Measurements from ENCODE around the gene DDIAS.

The DDIAS gene

GRCh38 chr11:82896183-82896582, 5.4 kb upstream of the DDIAS start:
- Histone ChIP-seq H3K36me3 (ENCODE audit: control insufficient read depth in 1 of 2, insufficient read depth in 2 of 2, low read depth in 1 of 2, low read length in 2 of 2) (no peaks in the 10 kb centered on the region), H3K79me1 (replicated peaks; ENCODE audit: low read length, poor library complexity, severe bottlenecking) (peaks cover 25% of the 10 kb centered on the region), H3K4ac (ENCODE audit: low read depth in 1 of 2, low read length in 2 of 2) (no peak overlapping the region), H2AFZ (ENCODE audit: low read depth, low read length) (no peak overlapping the region), H3K18ac (ENCODE audit: low read depth in 1 of 2, low read length in 2 of 2) (no peak overlapping the region), H3K4me3 (ENCODE audit: insufficient read depth in 1 of 2, low read depth in 1 of 2, low read length in 2 of 2) (no peak overlapping the region), H2AK5ac (ENCODE audit: low read length, severe bottlenecking) (no peak overlapping the region), H3K14ac (ENCODE audit: low read length in 2 of 2) (no peak overlapping the region), H4K91ac (ENCODE audit: low read length) (no peak overlapping the region), H3K4me1 (ENCODE audit: control insufficient read depth, insufficient read depth, low read depth, low read length) (peaks cover 4% of the 10 kb centered on the region), H3K4me2 (ENCODE audit: low read length, poor library complexity, severe bottlenecking) (no peak overlapping the region), H3K23ac (ENCODE audit: low read length in 2 of 2) (no peak overlapping the region), H4K8ac (ENCODE audit: low read length) (no peak overlapping the region), H2BK12ac (ENCODE audit: low read length in 2 of 2) (no peak overlapping the region), H2BK120ac (ENCODE audit: low read depth, low read length) (no peak overlapping the region), H3K27me3 (ENCODE audit: control insufficient read depth in 1 of 2, insufficient read depth in 1 of 2, low read length in 2 of 2) (no peaks in the 10 kb centered on the region), H3K9me3 (ENCODE audit: control insufficient read depth, low read length) (no peaks in the 10 kb centered on the region), H2BK15ac (ENCODE audit: low read depth, poor library complexity, severe bottlenecking) (no peak overlapping the region), H3K9ac (ENCODE audit: low read length) (no peak overlapping the region), H3K27ac (ENCODE audit: low read length, poor library complexity, severe bottlenecking) (no peak overlapping the region), H2BK5ac (ENCODE audit: low read depth, low read length, poor library complexity, severe bottlenecking) (no peak overlapping the region)
- DNase-seq: no peak
- WGBS: 97% methylated on average over 6 of the region's 6 CpGs

- Histone ChIP-seq H2BK5ac (ENCODE audit: low read depth, low read length, poor library complexity, severe bottlenecking) (no peak overlapping the region), H3K18ac (ENCODE audit: low read depth in 1 of 2, low read length in 2 of 2) (no peak overlapping the region), H3K4me2 (ENCODE audit: low read length, poor library complexity, severe bottlenecking) (no peak overlapping the region), H4K91ac (ENCODE audit: low read length) (no peak overlapping the region), H3K36me3 (ENCODE audit: control insufficient read depth in 1 of 2, insufficient read depth in 2 of 2, low read depth in 1 of 2, low read length in 2 of 2) (no peaks in the 10 kb centered on the region), H2AFZ (ENCODE audit: low read depth, low read length) (no peak overlapping the region), H3K9me3 (ENCODE audit: control insufficient read depth, low read length) (no peaks in the 10 kb centered on the region), H3K23ac (ENCODE audit: low read length in 2 of 2) (no peak overlapping the region), H4K8ac (ENCODE audit: low read length) (no peak overlapping the region), H3K27ac (ENCODE audit: low read length, poor library complexity, severe bottlenecking) (no peak overlapping the region), H3K14ac (ENCODE audit: low read length in 2 of 2) (no peak overlapping the region), H3K27me3 (ENCODE audit: control insufficient read depth in 1 of 2, insufficient read depth in 1 of 2, low read length in 2 of 2) (no peaks in the 10 kb centered on the region), H3K4me3 (ENCODE audit: insufficient read depth in 1 of 2, low read depth in 1 of 2, low read length in 2 of 2) (no peak overlapping the region), H3K79me1 (replicated peaks; ENCODE audit: low read length, poor library complexity, severe bottlenecking) (peaks cover 29% of the 10 kb centered on the region), H2BK12ac (ENCODE audit: low read length in 2 of 2) (no peak overlapping the region), H2BK120ac (ENCODE audit: low read depth, low read length) (no peak overlapping the region), H3K4me1 (ENCODE audit: control insufficient read depth, insufficient read depth, low read depth, low read length) (peaks cover 2% of the 10 kb centered on the region), H2BK15ac (ENCODE audit: low read depth, poor library complexity, severe bottlenecking) (no peak overlapping the region), H3K9ac (ENCODE audit: low read length) (peak overlapping the region; percentile 0), H2AK5ac (ENCODE audit: low read length, severe bottlenecking) (no peak overlapping the region), H3K4ac (ENCODE audit: low read depth in 1 of 2, low read length in 2 of 2) (no peak overlapping the region)
- DNase-seq: no peak
- no CpG with 5 or more reads among the region's 1 CpG for WGBS
Observed at GRCh38 chr11:82898241-82898640, 3.3 kb upstream of the DDIAS start.

- H3K9ac ChIP-seq (ENCODE audit: low read length): peak overlapping the region; percentile 95
- H2BK15ac ChIP-seq (ENCODE audit: low read depth, poor library complexity, severe bottlenecking): no peak overlapping the region
- no peak overlapping the region for H2AFZ ChIP-seq (ENCODE audit: low read depth, low read length)
- peaks cover 28% of the 10 kb centered on the region for H3K79me1 ChIP-seq (replicated peaks; ENCODE audit: low read length, poor library complexity, severe bottlenecking)
- no peak overlapping the region for H3K18ac ChIP-seq (ENCODE audit: low read depth in 1 of 2, low read length in 2 of 2)
- H3K4me3 ChIP-seq (ENCODE audit: insufficient read depth in 1 of 2, low read depth in 1 of 2, low read length in 2 of 2): peak overlapping the region in 1 of 2 experiments; percentile 91
- no peak overlapping the region for H3K4ac ChIP-seq (ENCODE audit: low read depth in 1 of 2, low read length in 2 of 2)
- H2BK12ac ChIP-seq (ENCODE audit: low read length in 2 of 2): no peak overlapping the region
- no peak overlapping the region for H4K91ac ChIP-seq (ENCODE audit: low read length)
- H3K27me3 ChIP-seq (ENCODE audit: control insufficient read depth in 1 of 2, insufficient read depth in 1 of 2, low read length in 2 of 2): no peaks in the 10 kb centered on the region
- H2BK5ac ChIP-seq (ENCODE audit: low read depth, low read length, poor library complexity, severe bottlenecking): no peak overlapping the region
- H2AK5ac ChIP-seq (ENCODE audit: low read length, severe bottlenecking): no peak overlapping the region
- no peaks in the 10 kb centered on the region for H3K36me3 ChIP-seq (ENCODE audit: control insufficient read depth in 1 of 2, insufficient read depth in 2 of 2, low read depth in 1 of 2, low read length in 2 of 2)
- H3K4me1 ChIP-seq (ENCODE audit: control insufficient read depth, insufficient read depth, low read depth, low read length): peaks cover 2% of the 10 kb centered on the region
- no peak overlapping the region for H3K14ac ChIP-seq (ENCODE audit: low read length in 2 of 2)
- peak; percentile 18 for DNase-seq
- H4K8ac ChIP-seq (ENCODE audit: low read length): no peak overlapping the region
- 50% methylated on average over 3 of the region's 3 CpGs for WGBS
- H2BK120ac ChIP-seq (ENCODE audit: low read depth, low read length): no peak overlapping the region
- no peak overlapping the region for H3K23ac ChIP-seq (ENCODE audit: low read length in 2 of 2)
- H3K27ac ChIP-seq (ENCODE audit: low read length, poor library complexity, severe bottlenecking): no peak overlapping the region
- H3K4me2 ChIP-seq (ENCODE audit: low read length, poor library complexity, severe bottlenecking): peak overlapping the region; percentile 83
- H3K9me3 ChIP-seq (ENCODE audit: control insufficient read depth, low read length): no peaks in the 10 kb centered on the region
Observed at GRCh38 chr11:82899186-82899820, 2.2 kb upstream of the DDIAS start.

GRCh38 chr11:82899957-82900276, 1.6 kb upstream of the DDIAS start:
- H2AK5ac ChIP-seq (ENCODE audit: low read length, severe bottlenecking): no peak overlapping the region
- H3K27ac ChIP-seq (ENCODE audit: low read length, poor library complexity, severe bottlenecking): peak overlapping the region; percentile 43
- H3K14ac ChIP-seq (ENCODE audit: low read length in 2 of 2): peak overlapping the region in 1 of 2 experiments; percentile 87
- H3K9ac ChIP-seq (ENCODE audit: low read length): peak overlapping the region; percentile 95
- WGBS: 0% methylated on average over 11 of the region's 11 CpGs
- peaks cover 28% of the 10 kb centered on the region for H3K79me1 ChIP-seq (replicated peaks; ENCODE audit: low read length, poor library complexity, severe bottlenecking)
- peak overlapping the region; percentile 69 to 91 for H3K4me3 ChIP-seq (ENCODE audit: insufficient read depth in 1 of 2, low read depth in 1 of 2, low read length in 2 of 2)
- peak overlapping the region in 1 of 2 experiments; percentile 66 for H2BK12ac ChIP-seq (ENCODE audit: low read length in 2 of 2)
- no peak overlapping the region for H2BK5ac ChIP-seq (ENCODE audit: low read depth, low read length, poor library complexity, severe bottlenecking)
- H3K23ac ChIP-seq (ENCODE audit: low read length in 2 of 2): no peak overlapping the region
- H4K8ac ChIP-seq (ENCODE audit: low read length): peak overlapping the region; percentile 94
- H3K4me1 ChIP-seq (ENCODE audit: control insufficient read depth, insufficient read depth, low read depth, low read length): peaks cover 2% of the 10 kb centered on the region
- no peaks in the 10 kb centered on the region for H3K27me3 ChIP-seq (ENCODE audit: control insufficient read depth in 1 of 2, insufficient read depth in 1 of 2, low read length in 2 of 2)
- H3K4ac ChIP-seq (ENCODE audit: low read depth in 1 of 2, low read length in 2 of 2): peak overlapping the region in 1 of 2 experiments; percentile 82
- H2BK120ac ChIP-seq (ENCODE audit: low read depth, low read length): no peak overlapping the region
- DNase-seq: no peak
- peak overlapping the region; percentile 94 for H2AFZ ChIP-seq (ENCODE audit: low read depth, low read length)
- H3K18ac ChIP-seq (ENCODE audit: low read depth in 1 of 2, low read length in 2 of 2): peak overlapping the region in 1 of 2 experiments; percentile 94
- no peaks in the 10 kb centered on the region for H3K36me3 ChIP-seq (ENCODE audit: control insufficient read depth in 1 of 2, insufficient read depth in 2 of 2, low read depth in 1 of 2, low read length in 2 of 2)
- H2BK15ac ChIP-seq (ENCODE audit: low read depth, poor library complexity, severe bottlenecking): no peak overlapping the region
- H3K4me2 ChIP-seq (ENCODE audit: low read length, poor library complexity, severe bottlenecking): peak overlapping the region; percentile 83
- H3K9me3 ChIP-seq (ENCODE audit: control insufficient read depth, low read length): no peaks in the 10 kb centered on the region
- peak overlapping the region; percentile 87 for H4K91ac ChIP-seq (ENCODE audit: low read length)

Measured in mesenchymal stem cell (in vitro differentiated cells and primary cell).